GM18517 (cell line): Measurements from ENCODE around the gene ATP5ME.

Source experiments
- ATAC-seq: cut with Tn5 transposase; IDR thresholded peaks from one replicate; pipeline ENCODE4 v1.9.1; 2021; ENCODE audit warnings: mild to moderate bottlenecking, moderate library complexity; ENCODE audit not compliant: unreplicated experiment

The ATP5ME gene

DNA sequence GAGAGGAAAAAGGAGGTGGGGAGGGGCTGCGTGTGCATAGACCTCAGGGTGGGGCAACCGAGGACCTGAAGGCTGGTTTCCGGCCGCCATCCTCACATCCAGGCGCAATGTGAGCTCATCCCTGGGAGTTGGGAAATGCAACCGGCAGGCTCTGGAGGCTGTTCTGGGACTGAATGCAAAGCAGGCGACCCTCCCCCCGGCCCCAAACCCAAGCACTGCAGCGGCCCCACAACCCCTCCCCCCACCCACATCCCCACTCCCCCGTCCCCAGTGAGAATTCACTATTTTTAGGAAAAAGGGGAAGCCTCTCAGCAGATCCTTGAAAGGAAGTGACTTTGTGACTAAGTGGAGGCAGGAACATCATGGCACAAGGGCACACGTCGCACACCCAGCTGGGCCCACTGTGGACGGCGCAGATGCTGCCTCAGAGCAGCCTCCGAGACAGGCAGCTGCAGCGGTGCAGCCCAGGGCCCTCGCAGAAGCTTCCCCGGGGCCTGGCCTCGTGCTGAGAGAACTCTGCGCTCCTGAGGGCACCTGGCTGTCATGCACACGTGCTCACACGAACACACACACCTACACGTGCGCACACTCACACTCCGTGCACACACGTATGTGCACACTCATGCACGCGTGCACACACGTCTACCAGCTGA lies 50.0 kb downstream of the ATP5ME start:
- no peak for ATAC-seq

DNA sequence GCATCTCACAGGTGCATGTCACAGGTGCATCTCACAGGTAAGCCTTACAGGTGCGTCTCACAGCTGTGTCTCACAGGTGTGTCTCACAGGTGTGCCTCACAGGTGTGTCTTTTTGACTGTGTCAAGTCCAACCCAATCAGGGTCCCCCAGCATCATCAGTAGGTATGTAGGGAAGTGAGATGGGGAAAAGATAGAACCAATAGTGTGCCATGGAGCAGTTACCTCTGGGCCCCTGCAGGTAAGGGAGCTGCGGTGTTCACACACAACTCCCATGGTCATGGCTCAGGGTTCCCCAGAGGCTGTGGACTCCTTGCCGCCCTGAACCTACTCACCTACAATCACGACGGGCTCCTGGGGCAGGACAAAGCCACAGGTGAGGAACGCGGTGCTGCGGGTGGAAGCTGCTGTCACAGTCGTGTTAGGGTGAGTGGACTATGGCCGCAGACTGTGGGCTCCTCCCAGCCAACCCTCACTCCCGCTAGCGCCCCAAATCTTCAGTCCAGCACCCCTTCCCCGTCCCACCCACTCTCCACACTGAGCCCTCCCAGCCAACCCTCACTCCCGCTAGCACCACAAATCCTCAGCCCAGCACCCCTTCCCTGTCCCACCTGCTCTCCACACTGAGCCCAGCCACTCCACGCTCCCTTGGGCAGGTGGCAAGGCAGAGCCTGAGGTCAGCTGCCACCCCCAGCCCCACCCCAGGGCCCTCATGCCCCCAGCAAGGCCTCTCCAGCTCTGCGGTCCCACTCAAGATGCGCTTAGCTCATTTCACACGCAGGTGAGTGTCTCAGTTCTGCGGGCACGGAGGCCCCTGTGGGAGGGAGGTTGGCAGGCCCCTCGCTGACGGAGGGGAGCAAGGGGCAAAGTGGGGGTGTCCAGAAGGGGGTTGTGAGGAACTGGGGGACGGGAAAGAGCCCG lies 50.8 kb downstream of the ATP5ME start:
- no peak for ATAC-seq
